Measurements from ENCODE around the gene ADI1.

DNA sequence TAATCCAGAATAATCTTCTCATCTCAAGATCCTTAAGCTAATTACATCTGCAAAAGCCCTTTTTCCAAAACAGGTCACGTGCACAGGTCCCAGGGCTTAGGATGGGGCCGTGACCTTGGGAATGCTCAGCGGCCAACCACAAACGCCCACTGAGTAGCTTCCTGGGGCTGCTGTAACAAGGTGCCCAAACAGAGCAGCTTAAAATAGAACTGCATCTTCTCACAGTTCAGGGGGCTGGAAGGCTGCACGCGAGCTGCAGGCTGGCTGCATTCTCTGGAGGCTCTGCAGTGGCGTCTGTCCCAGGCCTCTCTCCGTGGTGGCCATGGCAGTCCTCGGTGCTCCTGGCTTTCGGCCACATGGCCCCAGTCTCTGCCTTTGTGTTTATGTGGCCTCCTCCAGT, 31.9 kb downstream of the ADI1 start:
- TF ChIP-seq TAF1 (IDR thresholded peaks at IDR 0.05; ENCODE audit: borderline replicate concordance, low read depth, low read length) (no peak), CHD2 (IDR thresholded peaks at IDR 0.05; ENCODE audit: low read length, partially characterized antibody) (no peak), MXI1 (IDR thresholded peaks at IDR 0.05; ENCODE audit: low read depth, low read length) (no peak)
- TF ChIP-seq, protein P1, sequence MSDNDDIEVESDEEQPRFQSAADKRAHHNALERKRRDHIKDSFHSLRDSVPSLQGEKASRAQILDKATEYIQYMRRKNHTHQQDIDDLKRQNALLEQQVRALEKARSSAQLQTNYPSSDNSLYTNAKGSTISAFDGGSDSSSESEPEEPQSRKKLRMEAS (IDR thresholded peaks at IDR 0.05; ENCODE audit: low read depth) = no peak

Measured in SK-N-SH (cell line).